ENCODE measurements around the gene TRRAP. TPM values are rescaled to one million over a fixed set of nuclear protein-coding genes. Genes with fewer than 3 reads are reported as not detected.

Gene TRRAP
- polyA plus RNA-seq, 12 donors: 19.6 to 31.2 (median 22.1) TPM; not detected in 1

GRCh38 chr7:98985945-98986344 lies 107.6 kb downstream of the TRRAP start:
- DNase-seq: no peak

- DNase-seq: no peak
Observed at GRCh38 chr7:98988641-98989040, 110.3 kb downstream of the TRRAP start.

GRCh38 chr7:98990356-98990755 lies 112.0 kb downstream of the TRRAP start:
- DNase-seq: no peak

- no peak for DNase-seq
Observed at GRCh38 chr7:98991141-98991540, 112.8 kb downstream of the TRRAP start.

- DNase-seq: no peak
Observed at GRCh38 chr7:98992076-98992475, 113.7 kb downstream of the TRRAP start.

- no peak for DNase-seq
Observed at GRCh38 chr7:98993024-98993897, 114.9 kb downstream of the TRRAP start.

GRCh38 chr7:98994046-98994944 lies 116.0 kb downstream of the TRRAP start:
- no peak for DNase-seq

- no peak for DNase-seq
Observed at GRCh38 chr7:98995111-98995510, 116.8 kb downstream of the TRRAP start.

- no peak for DNase-seq
Observed at GRCh38 chr7:98995523-98996149, 117.3 kb downstream of the TRRAP start.

GRCh38 chr7:98996150-98996552 lies 117.8 kb downstream of the TRRAP start:
- no peak for DNase-seq

- DNase-seq: no peak
Observed at GRCh38 chr7:98997846-98998245, 119.5 kb downstream of the TRRAP start.

GRCh38 chr7:98998821-98999725 lies 120.7 kb downstream of the TRRAP start:
- DNase-seq: no peak

- no peak for DNase-seq
Observed at GRCh38 chr7:99000196-99000903, 122.0 kb downstream of the TRRAP start.

- DNase-seq: no peak
Observed at GRCh38 chr7:99000904-99001465, 122.7 kb downstream of the TRRAP start.

- DNase-seq: no peak
Observed at GRCh38 chr7:99001482-99002147, 123.3 kb downstream of the TRRAP start.

- DNase-seq: no peak
Observed at GRCh38 chr7:99002148-99002826, 124.0 kb downstream of the TRRAP start.

GRCh38 chr7:99002827-99003212 lies 124.5 kb downstream of the TRRAP start:
- DNase-seq: no peak

GRCh38 chr7:99003419-99003818 lies 125.1 kb downstream of the TRRAP start:
- no peak for DNase-seq

GRCh38 chr7:99004216-99004615 lies 125.9 kb downstream of the TRRAP start:
- no peak for DNase-seq

Measured in muscle of arm (tissue), 12 donors.